T47D (cell line): ENCODE measurements around the gene FKBP5.
"Not testable (repeated sequence)": the region's sequence is repeated elsewhere in the genome, so short reads cannot be mapped to it uniquely, and the experiment has no call there.

Experiments used
- DNase-seq, 2 experiments: peaks; one replicate each; pipeline versions ENCODE4 v3.0.0 to v3.0.0-alpha.2; 2011 to 2012; ENCODE audit warnings: low read depth in 1 of 2, low spot score in 1 of 2
- JUND ChIP-seq: IDR thresholded peaks from 2 replicates; pipeline ENCODE4 v1.6.1; 2012; ENCODE audit warnings: low read depth
- in situ Hi-C: cut with HindIII; loops from 2 replicates; pipeline ENCODE4 v1.10.0; 2016; ENCODE audit warnings: low sequenced_read_pairs, low pct_unique_long_range_greater_than_20kb

The FKBP5 gene

GRCh38 chr6:35718911-35719381 is 30.2 kb upstream of the FKBP5 start:
- DNase-seq: no peak
- no peak for TF ChIP-seq JUND
- in situ Hi-C loops: no loop called here

DNA sequence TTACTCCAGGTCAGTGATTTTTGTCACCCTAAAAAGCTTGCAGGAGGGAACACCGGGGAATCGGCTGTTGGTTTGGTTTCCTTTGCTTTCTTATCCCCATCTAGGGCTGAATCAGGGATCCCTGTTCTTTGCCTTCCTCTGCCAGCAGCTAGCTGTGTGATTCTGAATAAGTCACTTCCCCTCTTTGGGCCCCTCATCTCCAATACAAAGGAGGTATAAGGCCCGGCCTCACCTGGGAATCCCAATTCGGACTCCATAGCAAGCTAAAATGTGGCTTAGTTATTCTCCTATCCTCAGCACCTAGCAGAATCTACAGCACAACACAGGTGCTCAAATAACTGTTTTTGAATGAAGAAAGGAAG is 29.6 kb upstream of the FKBP5 start:
- TF ChIP-seq JUND: no peak
- no peak for DNase-seq
- in situ Hi-C loops: no loop called here

DNA sequence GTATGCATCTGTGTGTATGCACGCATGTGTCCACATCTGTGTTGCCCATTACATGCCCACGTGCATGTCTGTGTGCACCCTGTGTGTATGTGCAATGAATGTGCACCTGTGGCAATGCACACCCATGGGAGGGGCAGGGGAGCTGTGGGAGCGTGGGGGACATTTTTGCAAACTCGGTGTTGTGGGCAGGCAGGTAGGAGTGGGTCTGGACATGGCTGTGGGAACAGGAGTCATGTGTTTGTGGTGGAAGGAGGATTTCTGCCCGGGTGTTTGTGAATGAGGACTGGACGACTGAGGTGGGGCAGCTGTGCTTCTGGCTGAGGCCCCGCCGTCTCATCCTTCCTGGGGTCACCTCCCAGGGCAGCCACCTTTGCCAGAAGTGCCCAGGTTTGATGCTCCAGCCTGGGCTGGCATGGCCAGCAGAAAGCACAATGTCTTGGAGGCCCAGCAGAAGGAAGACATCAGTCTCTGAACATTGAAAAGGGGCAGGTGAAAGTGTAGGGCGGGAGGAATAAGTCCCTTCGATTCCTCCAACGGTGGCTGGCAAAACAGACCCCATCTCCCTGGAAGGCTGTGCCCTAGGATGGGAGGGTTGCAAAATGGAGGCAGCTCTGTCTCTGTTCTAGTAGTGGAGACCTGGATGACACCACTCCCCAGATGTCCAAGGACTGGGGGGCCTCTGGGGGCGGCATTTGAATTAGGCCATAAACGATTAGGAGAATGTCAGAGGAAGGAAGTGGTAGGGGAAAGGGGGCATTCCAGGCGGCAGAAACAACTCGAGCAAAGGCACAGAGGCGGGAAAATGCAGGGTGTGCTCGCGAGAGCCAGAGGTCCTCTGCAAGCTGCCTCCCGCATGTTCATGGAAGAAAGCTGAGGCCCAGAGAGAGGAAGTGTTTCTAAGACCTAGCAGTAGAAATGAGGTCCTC is 29.0 kb upstream of the FKBP5 start:
- TF ChIP-seq JUND: no peak
- DNase-seq: no peak
- in situ Hi-C loops: no loop called here

DNA sequence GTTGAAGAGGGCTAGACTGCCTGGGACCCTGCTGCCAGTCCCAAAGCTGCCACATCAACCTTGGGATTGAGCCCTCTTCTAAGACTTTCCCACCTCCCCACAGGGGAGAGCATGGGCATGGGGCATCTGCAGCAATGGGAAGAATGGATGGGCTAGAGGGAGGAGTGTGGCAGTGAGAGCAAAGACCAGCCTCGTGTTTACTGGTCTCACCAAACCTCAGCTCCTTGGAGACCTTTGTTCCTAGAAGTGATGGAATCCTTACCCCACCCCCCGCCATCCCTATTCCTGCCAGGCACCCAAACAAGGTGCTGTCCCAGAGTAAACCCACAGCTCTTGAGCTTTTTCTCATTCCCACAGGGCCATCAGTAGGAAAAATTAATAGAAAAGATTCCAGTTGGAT is 28.1 kb upstream of the FKBP5 start:
- no peak for DNase-seq
- TF ChIP-seq JUND: no peak
- in situ Hi-C loops: no loop called here

DNA sequence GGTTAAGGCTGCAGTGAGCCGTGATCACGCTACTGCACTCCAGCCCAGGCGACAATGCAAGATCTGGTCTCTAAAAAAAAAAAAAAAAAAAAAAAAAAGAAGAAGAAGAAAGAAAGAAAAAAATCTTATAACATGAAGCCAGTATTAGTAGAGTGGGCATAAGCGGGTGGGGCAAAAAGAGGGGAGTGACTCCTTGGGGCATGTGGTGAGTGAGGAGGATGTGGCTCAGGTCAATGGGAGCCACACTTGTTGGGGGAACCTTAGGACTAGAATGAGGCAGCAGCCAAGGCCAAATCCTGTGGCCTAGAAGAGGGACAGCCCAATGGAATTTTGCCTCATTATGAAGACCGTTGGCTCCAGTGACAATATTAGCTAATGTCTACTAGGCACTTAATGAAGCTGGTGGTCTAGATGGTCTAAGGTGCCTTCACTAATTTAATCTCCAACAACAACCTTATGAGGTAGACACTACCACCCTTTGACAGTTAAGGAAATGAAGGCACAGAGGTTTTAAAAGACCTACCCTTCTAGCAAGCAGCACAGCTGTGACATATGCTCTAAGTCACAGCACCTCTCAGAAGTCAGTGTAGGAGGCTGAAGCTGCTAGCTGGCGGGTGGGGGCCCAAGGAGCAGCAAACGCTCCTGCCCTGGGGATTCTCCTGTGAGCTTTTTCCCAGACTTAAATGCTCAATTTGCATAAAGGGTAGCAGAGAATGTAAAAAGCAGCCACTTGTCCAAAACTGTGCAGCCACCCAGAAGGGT is 24.5 kb upstream of the FKBP5 start:
- TF ChIP-seq JUND: no peak
- in situ Hi-C loops: no loop called here
- DNase-seq: no peak

DNA sequence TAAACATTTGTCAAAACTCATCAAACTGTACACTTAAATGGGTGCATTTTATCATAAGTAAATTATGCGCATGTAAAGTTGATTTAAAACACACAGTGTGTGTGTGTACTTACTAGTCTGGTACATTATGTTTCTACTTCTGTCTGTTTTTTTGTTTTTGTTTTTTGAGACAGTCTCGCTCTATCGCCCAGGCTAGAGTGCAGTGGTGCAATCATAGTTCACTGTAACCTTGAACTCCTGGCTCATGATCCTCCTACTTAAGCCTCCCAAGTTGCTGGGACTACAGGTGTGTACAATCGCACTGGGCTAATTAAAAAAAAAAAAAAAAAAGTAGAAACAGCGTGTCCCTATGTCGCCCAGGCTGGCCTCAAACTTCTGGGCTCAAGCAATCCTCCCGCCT is 23.0 kb upstream of the FKBP5 start:
- TF ChIP-seq JUND: no peak
- DNase-seq: no peak
- in situ Hi-C loops: no loop called here

DNA sequence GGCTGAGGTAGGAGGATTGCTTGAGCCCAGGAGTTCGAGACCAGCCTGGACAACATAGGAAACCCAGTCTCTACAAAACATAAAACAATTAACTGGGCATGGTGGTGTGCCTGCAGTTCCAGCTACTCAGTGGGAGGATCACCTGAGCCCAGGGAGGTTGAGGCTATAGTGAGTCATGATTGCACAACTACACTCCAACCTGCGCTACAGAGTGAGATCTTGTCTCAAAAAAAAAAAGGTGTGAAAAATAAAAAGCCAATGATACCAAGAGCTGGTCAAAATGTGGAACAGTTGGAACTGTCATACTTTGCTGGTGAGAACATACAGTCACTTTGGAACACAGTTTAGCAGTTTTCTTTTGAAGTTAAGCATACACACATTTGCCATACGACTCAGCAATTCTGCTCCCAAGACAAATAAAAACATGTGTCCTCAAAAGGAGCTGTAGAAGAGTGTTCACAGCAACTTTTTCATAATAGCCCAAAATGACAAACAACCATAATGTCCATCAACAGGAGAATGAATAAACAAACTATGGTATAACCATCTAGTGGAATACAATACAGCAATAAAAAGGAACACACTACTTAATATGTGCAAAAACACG is 21.6 kb upstream of the FKBP5 start:
- no peak for TF ChIP-seq JUND
- in situ Hi-C loops: no loop called here
- no peak for DNase-seq

DNA sequence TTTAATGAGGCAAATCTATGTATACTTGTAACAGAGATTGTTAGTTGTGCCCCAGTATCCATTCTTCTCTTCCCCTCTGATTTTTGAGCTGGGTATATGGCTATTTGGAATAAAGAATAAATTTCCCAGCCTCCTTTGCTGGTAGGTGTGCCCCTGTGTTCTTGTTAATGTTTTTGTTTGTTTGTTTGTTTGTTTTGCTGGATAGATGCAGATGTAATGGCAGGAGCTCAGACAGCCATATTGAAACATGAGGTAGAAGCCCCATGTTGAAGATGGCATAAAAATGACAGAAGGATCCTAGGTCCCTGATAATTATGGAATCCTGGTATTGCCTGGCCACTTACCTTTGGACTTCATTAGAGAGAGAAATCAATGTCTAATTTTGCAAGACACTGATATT is 19.9 kb upstream of the FKBP5 start:
- no peak for TF ChIP-seq JUND
- in situ Hi-C loops: no loop called here
- DNase-seq: no peak

DNA sequence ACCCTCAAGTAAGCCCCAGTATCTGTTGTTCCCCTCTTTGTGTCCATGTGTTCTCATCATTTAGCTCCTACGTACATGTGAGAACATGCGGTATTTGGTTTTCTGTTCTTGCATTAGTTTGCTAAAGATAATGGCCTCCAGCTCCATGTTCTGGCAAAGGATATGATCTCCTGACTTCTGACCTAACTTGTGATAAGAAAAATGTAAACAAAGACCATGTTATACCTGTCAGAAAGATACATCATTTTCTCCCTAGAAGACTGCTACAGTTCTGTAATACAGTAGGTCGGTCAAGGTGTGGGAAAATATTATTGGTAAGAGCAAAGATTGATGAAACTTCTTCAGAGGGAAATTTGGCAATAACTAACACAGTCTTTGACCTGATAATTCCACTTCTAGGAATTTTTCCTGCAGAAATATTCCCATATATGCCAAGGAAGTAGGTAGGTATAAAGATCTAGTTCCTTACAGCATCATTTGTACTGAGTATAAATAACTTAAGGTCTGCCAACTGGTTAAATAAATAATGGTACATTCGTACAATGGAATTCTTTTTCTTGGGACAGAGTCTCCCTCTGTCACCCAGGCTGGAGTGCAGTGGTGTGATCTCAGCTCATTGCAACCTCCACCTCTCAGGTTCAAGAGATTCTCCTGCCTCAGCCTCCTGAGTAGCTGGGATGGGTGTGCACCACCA is 19.1 kb upstream of the FKBP5 start:
- no peak for DNase-seq
- no peak for TF ChIP-seq JUND
- in situ Hi-C loops: no loop called here

- in situ Hi-C loops: no loop called here
- DNase-seq: no peak
- TF ChIP-seq JUND: no peak
Observed at GRCh38 chr6:35706468-35706867, 17.8 kb upstream of the FKBP5 start.

GRCh38 chr6:35703554-35703953 is 14.8 kb upstream of the FKBP5 start:
- in situ Hi-C loops: no loop called here

DNA sequence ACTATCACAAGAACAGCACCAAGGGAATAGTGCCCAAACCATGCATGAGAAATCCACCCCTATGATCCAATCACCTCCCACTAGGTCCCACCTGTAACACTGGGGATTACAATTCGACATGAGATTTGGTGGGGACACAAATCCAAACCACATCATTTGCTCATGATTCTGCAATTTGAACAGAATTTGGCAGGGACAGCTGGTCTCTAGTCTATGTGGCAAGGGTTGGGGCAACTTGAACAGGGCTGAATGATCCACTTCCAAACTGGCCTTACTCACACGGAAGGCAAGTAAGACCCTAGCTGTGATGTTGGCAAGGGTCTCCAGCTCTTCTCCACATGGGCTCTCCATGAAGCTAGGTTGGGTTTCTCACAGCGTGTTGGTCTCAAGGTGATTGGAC is 10.1 kb upstream of the FKBP5 start:
- DNase-seq: no peak
- in situ Hi-C loops: no loop called here
- no peak for TF ChIP-seq JUND

More at GRCh38 chr6:35703554-35703953, 14.8 kb upstream of the FKBP5 start:
- DNase-seq: no peak
- TF ChIP-seq JUND: no peak

DNA sequence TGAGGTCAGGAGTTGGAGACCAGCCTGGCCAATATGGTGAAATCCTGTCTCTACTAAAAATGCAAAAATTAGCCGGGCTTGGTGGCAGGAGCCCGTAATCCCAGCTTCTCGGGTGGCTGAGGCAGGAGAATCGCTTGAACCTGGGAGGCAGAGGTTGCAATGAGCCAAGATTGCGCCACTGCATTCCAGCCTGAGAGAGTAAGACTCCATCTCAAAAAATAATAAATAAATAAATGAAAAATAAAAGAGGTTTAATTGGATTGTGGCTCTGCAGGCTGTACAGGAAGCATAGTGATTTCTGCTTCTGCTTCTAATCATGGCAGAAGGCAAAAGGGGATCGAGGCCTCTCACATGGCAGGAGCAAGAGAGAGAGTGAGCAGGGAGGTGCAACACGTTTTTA is 9.7 kb upstream of the FKBP5 start:
- DNase-seq, in situ Hi-C loops: not testable (repeated sequence)
